Eye (tissue), 1 donor: ENCODE data around the gene VPS13D.

ENCODE experiments used
- DNase-seq: peaks from one replicate; pipeline ENCODE4 v3.0.0-alpha.2; 2015

VPS13D gene

DNA sequence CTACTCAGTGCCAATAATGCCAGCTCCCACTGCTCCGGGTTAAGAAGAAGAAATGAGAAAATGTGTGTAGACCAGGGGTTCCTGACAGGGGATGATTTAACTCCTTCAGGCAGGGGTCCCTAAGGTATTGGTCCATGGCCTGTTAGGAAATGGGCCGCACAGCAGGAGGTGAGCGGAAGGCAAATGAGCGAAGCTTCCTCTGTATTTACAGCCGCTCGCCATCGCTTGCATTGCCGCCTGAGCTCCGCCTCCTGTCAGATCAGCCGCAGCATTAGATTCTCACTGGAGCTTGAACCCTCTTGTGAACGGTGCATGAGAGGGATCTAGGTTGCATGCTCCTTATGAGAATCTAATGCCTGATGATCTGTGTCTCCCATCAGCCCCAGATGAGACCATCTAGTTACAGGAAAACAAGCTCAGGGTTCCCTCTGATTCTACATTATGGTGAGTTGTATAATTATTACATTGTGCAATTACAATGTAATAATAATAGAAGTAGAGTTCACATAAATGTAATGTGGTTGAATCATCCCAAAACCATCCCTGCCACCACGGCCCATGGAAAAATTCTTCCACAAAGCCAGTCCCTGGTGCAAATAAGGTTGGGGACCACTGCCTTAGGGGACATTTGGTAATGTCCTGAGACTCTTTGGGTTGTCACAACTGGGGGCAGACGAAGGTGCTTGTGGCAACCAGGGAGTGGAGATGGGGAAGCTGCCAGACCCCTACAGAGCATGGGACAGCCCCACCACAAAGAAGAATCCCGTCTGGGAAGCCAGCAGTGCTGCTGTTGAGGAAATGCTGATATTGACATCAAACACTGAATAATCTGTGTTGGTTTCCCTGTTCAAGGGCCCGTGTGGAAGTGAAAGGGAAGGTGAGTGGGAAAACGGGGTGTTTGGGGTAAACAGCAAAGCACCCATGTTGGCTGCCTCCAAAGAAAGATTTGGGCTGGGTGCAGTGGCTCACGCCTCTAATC, 327.4 kb downstream of the VPS13D start:
- DNase-seq = no peak

DNA sequence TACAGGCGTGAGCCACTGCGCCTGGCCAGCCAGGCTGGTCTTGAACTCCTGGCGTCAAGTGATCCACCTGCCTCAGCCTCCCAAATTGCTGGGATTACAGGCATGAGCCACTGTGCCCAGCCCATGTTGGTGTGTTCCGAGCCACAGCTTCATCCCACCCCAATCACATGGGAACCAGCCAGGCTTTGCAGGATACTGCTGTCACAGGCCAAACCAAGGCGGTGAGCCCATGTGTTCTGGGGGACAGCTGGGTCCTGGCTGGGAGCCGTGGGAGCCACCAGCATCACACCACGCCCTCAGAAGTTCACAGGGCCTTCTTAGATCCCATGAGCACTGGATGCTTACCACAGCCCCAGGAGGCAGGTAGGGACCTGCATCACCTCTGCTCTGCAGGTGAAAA, 331.3 kb downstream of the VPS13D start:
- DNase-seq = no peak
